Stimulated activated CD4-positive, alpha-beta T cell treated with anti-CD3 and anti-CD28 coated beads, Interleukin-2, amount 100 ng/mL, for 4 hours (primary cell): Measurements from ENCODE around the gene ANTXR1.

ENCODE experiments used
- DNase-seq: peaks from one replicate; pipeline ENCODE4 v3.0.0-alpha.2; 2020; ENCODE audit warnings: low read depth

ANTXR1 gene

DNA sequence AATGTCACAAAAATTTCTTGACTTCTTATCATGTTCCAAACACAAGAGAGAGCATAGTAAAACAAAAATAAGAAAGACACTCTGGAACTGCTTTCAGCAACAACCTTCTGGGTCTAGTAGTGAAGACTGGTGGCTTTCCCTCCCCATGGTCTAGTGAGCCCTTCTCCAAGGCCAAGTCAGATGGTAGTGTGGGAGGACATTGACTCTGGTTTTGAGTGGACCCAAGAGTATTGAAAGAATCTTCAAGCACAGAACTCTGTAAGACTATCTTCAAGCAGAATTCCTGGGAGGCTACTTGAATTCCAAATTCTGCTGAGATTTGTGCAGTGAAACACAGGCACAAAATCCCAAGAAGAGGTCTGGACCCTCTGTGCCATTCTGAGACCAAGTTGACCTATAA is 21.1 kb downstream of the ANTXR1 start:
- no peak for DNase-seq

DNA sequence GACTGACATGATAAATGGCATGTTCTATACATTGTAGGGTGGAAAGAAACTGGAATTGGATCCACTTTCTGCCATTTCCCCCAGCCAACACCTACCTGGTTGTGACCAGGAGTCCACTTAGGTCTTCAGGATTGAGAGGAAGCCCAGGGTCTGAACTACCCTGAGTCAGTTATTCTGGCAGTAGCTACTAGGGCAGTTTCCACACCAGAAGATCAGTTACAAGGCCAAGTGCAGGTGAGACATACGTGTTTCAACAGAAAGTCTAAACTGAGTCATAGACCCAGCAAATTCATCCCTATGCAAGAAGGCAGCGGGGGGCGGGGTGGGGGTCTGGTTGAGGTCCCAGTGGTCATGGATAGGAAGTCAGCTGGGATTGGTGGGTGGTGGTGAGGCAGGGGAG is 21.9 kb downstream of the ANTXR1 start:
- no peak for DNase-seq

DNA sequence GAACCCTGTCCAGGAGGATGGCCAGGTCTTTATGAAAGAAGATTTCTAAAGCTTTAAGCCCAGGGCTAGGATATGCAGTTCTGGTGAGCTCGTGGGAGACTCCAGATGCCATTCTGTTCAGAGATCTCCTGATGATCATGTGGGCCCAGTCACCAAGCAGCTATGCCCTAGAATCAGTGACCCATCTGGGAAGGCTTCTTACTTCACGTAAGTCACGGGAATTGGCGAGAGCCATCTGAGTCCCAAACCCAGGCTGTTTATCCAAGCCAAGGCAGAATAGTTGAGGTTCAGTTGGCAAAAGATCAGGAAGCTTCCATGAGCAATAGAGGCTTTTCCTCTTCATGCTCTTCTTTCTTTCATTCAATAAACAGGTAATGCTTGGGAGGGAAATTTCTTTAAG is 23.9 kb downstream of the ANTXR1 start:
- DNase-seq, result no peak

DNA sequence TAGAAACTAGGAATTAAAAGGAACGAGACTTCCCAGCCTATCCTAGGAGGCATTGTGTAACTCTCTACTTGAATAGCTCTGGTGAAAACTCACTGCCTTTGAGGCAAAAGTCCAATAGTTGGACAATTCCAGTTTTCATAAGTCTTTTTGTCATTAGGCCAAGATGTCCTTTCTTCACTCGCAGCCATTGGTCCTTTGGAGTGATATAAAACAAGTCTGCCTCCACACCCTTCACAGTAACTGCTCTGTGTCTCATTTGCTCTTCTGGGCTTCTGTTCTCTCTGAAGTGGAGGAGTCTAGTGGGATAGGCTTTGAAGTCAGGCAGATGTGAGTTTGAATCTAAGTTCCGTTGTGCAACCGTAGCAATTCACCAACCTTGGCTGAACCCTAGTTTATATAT is 28.2 kb downstream of the ANTXR1 start:
- DNase-seq, result no peak

DNA sequence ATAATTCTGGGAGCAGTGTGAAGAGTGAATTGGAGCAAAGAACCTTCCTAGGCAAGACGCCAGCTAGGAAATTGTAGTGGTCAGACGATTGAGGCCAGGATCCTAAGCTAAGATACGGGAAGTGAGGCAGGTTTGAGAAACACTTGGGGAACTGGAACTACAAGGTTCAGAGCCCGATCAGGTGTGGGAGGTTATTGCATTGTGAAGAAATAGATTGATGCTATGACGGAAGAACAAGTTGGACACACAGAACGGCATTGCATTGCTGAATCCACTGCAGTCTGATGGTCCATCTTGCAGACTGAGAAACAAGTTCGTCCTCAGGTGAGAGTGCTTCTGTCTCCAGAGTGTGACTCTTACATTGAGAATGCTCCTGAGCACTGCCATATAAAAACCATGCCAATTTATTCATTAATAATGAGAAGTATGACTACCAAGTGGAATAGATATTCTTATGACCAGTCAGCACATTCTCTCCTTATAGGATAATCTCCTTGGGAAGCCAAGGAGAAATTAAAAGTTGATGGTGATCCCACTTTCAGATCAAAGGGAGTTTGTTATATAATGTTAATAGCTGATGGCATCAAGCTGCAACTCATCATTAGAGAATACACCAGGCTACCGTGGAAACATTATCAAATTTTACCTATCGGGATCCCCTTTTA is 30.9 kb downstream of the ANTXR1 start:
- DNase-seq, result no peak

DNA sequence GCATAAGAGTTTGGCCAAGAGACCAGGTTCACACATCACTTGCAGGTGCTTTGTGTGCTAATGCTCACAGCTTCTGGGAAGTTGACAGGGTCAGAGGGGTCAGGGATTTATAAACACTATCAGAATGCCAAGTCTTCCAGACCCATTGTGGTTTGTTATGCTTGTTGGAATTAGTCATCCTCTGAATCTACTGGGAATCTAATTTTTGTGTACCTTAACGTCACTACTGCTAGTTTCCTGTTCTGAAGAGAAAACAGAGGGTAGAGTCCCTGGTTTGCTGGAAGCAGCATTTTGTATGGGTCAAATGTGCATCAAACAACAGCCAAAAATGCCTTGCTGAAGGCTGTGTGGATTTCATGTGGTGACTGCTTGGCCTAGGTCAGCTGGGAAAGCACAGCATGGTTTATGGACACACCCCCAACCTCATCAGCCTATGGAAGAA is 33.3 kb downstream of the ANTXR1 start:
- no peak for DNase-seq

DNA sequence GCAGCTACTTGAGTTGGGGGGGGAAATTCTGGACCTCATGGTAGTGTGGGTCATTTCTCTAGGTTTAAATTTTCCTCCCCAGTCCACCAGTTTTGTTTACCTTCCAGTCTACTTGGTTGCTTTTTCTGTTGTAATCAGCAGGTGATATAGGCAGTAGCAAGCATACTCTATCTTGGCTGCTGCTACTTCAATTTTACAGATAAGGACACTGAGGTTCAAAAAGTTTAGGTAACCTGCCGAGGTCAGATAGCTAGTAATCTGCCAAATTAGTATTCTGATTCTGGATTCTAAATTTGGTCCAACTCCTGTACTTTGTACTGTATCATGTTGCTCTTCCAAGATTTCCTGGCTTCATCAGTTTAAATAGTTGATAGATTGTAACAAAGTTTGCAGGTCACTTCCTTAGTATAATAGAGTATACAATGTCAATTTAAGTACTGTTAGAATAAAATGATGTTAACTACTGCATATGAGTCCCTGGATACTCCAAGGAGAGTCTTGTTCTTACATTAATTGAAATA is 34.7 kb downstream of the ANTXR1 start:
- no peak for DNase-seq

DNA sequence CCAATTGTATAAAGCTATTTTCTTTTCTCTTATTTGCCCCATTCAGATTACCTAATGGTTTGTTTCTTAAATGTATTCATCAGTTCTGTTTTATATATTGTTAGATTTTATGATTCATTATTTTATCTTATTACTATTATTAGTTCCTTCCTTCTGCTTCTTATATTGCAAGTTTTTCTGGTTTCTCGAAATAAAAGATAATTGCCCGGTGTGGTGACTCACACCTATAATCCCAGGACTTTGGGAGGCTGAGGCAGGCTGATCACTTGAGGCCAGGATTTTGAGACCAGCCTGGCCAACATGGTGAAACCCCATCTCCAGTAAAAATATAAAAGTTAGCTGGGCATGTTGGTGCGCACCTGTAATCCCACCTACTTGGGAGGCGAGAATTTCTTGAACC is 37.8 kb downstream of the ANTXR1 start:
- DNase-seq, result no peak

DNA sequence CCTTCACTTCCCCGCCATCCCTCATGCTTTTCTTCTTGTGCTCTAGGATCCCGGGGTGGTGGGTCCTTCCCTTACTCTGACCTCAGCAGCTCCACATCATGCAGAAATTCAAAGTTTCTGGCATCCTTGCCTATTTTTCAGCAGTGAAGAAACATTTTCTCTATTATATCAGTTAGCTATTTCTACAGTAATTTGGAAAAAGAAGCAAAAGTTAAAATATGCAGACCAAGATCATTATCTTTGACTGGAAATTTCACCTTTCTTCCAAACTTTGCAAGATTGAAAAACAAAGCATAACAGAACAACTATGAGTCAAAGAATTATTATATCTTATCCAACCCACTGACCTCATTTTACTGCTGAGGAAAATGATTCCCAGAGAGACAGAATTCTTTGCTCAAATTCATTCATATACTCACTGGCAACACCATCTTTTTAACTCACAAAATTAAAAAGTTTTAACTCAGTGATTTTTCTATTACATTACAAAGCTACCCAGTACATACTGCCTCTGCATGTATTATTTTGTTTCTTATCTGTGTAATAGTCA is 40.5 kb downstream of the ANTXR1 start:
- no peak for DNase-seq

DNA sequence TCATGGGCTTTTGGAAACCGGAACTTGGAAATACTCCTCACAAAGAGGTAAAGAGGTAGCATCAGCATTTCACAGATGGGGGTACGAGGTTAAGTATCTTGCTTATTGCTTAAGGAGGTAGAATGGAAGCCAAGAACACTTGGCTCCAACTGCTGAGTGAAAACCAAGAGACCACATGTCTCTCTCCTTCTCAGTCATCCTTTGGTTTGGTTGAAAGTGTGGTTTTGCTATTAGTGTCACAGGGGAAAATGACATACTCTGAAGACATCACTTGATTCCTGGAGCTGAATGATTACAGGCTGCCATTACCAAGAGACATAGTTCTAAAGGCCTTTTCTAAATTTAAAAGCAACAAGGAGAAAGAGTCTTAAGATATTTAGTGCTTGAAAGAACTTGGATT is 41.5 kb downstream of the ANTXR1 start:
- no peak for DNase-seq

DNA sequence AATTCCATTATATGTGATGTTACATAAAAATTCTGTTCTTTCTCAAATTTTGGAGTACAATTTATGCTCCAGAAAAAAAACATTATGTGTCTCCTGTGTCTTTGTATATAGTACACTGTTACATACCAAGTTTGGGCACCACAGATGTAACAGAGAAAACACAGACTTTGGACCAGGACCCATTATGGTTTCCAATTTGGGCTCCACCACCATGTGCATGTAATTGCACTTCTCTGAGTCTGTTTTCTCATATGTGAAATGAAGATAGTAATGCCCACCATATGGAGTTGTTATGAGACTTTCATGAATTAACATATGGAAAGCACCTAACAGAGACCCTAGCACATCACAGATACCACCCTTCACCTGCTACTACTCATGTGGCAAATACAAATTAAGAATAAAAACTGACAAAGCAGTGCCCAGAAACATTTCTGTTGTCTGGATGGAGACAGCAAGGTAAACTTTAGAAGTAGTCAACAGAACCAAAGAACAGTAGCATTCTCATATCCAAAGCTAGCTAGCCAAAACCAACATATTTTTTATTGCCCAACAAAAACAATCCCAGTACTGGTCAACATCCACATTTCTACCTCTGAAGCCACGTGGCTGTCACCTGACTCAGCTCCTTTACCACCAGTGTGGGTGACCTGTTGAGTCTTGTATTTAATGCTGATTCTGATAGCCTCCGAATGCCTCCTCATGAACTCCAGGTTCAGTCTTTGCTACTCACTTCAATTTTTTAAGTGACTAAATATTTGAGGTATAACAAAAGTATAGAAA is 42.9 kb downstream of the ANTXR1 start:
- no peak for DNase-seq

DNA sequence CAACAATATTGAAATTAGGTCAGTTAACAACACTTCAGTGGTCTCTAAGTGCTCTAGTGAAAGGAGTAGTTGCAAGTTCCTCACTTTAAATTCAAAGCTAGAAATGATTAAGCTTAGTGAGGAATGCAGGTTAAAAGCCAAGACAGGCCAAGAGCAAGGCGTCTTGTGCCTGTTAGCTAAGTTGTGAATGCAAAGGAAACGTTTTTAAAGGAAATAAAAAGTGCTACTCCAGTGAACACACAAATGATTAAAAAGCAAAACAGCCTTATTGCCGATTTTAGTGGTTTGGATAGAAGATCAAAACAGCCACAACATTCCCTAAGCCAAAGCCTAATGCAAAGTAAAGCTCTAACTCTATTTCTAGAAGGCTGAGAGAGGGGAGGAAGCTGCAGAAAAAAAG is 44.7 kb downstream of the ANTXR1 start:
- no peak for DNase-seq

DNA sequence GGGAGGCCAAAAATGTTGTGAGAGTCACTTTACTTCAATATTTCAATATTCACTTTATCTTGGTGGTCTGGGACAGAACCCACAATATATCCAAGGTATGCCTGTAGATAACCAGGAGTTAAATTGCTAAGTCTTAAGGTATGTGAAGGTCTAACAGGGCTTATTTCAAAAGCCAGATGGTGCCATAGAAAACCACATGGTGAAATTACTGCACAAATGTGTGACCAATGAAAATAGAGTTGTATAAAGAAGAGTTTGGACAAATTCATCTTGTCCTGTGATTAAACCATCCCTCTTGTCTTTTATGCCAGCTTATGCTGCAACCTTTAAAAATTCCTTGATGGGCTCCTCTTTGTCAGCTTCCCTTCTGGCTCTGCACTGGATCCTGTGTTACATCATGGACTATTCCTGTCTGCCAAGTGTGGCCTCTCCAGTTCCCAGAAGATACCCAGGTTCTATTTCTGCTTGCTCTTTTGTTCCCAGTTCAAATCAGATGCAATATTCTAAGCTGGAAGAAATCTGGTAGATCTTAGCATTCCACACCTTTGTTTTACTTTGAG is 46.8 kb downstream of the ANTXR1 start:
- no peak for DNase-seq

DNA sequence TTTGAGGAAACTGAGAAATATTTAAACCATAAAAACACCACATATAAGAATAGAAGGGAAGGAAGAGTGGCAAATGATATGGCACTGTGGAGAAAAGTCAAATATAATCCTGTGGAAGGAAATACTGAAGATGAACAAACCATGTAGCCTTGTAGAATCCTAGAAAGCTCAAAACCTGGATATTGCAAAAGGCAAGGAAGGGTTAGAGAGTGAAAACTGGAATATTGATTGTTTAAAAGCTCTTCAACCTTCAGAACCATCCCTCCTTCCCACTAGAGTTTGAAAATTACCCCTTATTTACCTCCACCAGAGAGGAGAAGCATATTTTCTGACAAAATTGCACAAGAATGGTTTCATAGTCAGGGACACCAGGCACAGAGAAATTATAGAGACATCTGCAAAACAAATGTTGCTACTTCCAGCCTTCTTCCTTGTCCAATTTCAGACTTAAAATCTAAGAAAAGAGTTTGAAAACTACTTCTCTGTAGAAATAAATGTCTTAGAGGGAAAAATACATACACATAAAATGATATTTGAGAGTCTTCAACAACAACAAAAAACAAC is 48.0 kb downstream of the ANTXR1 start:
- DNase-seq, result no peak

DNA sequence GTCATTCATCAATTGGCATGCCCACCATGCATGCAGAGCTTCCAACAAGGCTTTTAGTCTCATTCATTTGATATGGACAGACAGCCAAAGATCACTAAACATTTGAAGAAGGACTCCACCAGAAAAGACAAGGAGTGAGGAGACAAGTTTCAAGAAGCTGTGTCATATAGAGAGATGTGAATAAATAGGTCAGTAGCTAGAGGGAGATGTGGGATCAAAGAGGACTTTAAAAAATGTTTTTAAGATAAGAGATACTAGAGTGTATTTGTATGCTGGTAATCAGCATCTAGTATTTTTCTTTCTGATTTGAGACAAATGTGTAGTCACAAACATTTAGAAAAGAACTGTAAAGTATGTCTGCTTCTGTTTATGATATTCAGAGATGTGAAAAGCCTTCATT is 48.5 kb downstream of the ANTXR1 start:
- no peak for DNase-seq

DNA sequence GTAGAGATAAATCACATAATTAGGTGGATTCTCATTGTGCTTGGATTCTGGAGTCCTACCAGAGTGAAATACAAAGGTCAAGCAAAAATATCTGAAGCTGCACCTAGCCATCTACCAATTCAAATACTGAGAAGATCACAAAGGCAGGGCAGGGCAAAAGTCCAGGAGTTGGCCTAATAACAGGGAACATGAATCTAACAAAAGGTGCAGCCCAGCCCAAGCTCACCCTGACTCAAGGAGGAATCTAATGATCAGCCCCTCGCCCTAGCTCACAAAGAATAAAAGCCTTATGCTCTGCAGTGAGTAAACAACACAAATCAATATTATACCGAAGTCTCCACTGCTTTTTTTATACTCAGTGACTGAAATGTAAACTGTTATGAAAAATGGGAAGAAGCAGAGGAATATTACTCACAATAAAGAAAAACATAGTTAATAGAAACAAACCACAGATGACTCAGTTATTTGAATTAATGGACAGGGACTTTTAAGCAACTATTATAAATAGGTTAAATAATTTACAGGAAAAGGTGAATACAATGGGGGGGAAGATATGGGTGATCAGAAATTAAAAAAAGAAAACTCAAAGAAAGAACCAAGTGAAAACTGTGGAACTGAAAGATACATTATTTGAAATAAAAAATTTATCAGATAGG is 49.5 kb downstream of the ANTXR1 start:
- no peak for DNase-seq

DNA sequence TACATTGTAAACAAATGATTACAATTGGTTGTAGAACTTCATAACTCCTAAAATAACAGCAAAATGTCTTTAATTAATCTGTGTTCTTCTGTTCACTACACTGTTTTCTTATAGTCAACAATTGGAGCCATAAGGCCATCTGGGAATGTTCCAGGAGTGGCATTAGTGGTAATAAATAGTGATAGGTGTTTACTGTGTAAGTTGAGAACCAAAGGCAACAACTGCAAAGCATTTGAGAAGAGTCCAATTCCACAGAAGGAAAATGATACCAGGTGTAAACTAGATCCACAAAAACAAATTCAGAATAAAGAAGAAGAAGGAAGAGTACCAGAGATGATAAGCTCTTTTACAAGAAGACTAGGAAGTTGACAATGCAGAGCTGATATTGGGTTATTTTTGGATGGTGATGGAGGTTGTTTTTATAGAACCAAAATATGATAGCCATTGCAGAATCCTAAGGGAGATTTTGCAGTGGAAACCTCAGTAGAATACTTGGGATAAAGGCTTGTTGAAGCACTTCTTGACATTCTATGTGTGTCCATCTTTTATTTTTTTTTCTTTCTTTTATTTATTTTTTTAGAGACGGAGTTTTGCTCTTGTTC is 52.9 kb downstream of the ANTXR1 start:
- no peak for DNase-seq

DNA sequence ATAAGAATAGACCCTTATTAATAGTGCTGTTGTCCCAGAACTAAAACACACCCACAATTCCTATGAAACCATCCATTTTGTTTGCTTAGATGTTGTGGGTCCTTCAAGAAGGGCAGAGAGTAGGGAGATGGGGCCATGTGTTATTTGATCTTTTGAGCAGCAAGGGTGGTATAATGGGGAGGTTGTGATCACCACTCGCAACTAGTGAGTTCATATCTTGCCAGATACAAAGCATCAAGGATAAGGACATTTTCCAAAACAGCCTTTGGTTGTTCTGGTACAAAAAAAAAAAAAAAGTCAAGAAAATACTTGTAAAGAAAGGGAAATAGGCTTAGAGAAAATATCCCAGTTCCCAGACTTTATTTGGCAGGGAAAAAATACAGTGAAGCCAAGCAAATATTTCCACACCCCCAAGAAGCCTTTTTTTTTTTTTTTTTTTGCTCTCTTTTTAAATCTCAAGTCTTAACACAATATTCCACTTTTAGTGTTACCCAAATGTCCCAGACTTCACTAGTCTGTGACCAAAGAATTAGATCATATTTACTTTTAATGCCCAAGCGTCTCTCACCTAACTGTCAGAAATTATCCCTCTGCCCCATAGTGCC is 54.1 kb downstream of the ANTXR1 start:
- no peak for DNase-seq

DNA sequence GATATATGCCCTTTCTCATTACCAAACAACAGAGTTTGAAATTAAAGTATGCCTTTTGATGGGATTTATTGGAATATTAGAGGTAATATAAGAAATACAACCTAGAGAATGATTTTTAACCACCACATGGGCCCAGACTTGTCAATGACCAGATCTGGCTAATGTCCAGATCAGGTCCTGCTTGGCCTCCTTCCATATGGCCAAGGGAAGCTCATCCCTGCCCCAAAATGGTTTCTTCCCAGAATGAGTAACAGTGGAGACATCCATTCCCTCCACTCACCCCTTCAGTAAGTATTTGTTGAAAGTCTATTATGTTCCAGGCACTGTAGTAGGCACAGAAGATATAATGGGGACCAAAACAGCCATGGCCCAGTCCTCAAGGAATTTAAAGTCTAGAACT is 54.9 kb downstream of the ANTXR1 start:
- no peak for DNase-seq

DNA sequence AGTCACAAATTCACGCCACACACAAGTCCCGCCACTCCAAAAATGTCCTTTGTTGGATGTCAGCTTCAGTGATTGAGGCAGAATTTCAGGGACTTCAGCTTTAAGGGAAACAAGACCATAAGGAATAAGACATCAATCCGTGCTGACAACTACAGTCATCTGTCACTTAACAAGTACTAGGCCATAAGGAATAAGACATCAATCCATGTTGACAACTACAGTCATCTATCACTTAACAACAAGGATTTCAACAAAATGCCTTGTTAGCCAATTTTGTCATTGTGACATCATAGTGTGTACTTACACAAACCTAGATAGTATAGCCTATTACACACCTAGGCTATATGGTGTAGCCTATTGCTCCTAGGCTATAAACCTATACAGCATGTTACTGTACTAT is 58.0 kb downstream of the ANTXR1 start:
- DNase-seq, result no peak

DNA sequence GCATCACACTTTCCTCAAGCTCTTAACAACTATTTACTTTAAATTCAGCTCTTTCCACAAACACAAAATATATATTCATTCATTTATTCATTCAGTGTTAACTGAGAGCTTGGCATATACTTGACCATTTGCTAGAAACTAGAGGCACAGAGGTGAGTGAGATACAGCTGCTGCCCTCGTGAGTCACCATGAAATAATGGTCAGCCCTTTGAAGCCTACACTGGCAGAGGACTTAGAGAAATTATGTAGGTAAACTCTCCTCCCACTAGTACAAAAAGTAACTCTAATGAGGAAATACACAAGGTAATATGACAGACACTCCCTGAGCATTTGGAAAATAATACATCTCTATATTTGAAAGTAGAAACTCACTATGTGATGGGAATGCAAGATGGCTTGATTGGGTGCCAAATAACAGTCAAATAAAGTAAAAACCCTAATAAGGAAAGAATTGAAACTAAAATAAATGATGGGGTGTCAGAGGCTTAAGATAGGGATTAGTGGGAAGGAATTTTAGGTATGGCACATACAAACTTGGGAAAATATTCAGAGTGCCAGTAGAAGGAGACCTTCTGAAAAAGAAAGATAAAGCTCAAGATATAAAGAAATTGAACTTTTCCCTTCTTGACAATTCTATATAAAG is 61.1 kb downstream of the ANTXR1 start:
- no peak for DNase-seq
